GM18519 (cell line): Measurements from ENCODE around the gene TLR2.
"Not testable (repeated sequence)": the region's sequence is repeated elsewhere in the genome, so short reads cannot be mapped to it uniquely, and the experiment has no call there.

Experiments used
- ATAC-seq: cut with Tn5 transposase; IDR thresholded peaks from one replicate; pipeline ENCODE4 v1.9.1; 2021; ENCODE audit warnings: mild to moderate bottlenecking, moderate library complexity; ENCODE audit not compliant: unreplicated experiment, low FRiP score

TLR2 gene

GRCh38 chr4:153661215-153661822 is 22.8 kb upstream of the TLR2 start:
- no peak for ATAC-seq

- ATAC-seq, result no peak
Observed at GRCh38 chr4:153661908-153662307, 22.2 kb upstream of the TLR2 start.

- no peak for ATAC-seq
Observed at GRCh38 chr4:153663667-153664066, 20.4 kb upstream of the TLR2 start.

GRCh38 chr4:153666505-153666904 is 17.6 kb upstream of the TLR2 start:
- ATAC-seq, result not testable (repeated sequence)

GRCh38 chr4:153668647-153669046 is 15.4 kb upstream of the TLR2 start:
- no peak for ATAC-seq

- no peak for ATAC-seq
Observed at GRCh38 chr4:153669838-153670237, 14.2 kb upstream of the TLR2 start.

- ATAC-seq, result no peak
Observed at GRCh38 chr4:153676486-153676885, 7.6 kb upstream of the TLR2 start.

GRCh38 chr4:153676984-153677383 is 7.1 kb upstream of the TLR2 start:
- ATAC-seq, result no peak

GRCh38 chr4:153679486-153679885 is 4.6 kb upstream of the TLR2 start:
- no peak for ATAC-seq

GRCh38 chr4:153683763-153684181 is 308 bp upstream of the TLR2 start:
- no peak for ATAC-seq

- ATAC-seq, result no peak
Observed at GRCh38 chr4:153684971-153685371, 891 bp downstream of the TLR2 start.

GRCh38 chr4:153704522-153704921 is 20.4 kb downstream of the TLR2 start:
- no peak for ATAC-seq

- ATAC-seq, result peak; percentile 77
Observed at GRCh38 chr4:153705743-153706468, 21.8 kb downstream of the TLR2 start.

GRCh38 chr4:153706519-153706918 is 22.4 kb downstream of the TLR2 start:
- peak; percentile 29 for ATAC-seq

GRCh38 chr4:153710681-153711080 is 26.6 kb downstream of the TLR2 start:
- no peak for ATAC-seq

- ATAC-seq, result no peak
Observed at GRCh38 chr4:153713866-153714646, 30.0 kb downstream of the TLR2 start.

GRCh38 chr4:153722036-153722435 is 38.0 kb downstream of the TLR2 start:
- ATAC-seq, result no peak

- no peak for ATAC-seq
Observed at GRCh38 chr4:153724606-153725005, 40.5 kb downstream of the TLR2 start.

- ATAC-seq, result no peak
Observed at GRCh38 chr4:153725136-153725830, 41.2 kb downstream of the TLR2 start.

GRCh38 chr4:153725831-153726154 is 41.7 kb downstream of the TLR2 start:
- no peak for ATAC-seq

GRCh38 chr4:153728151-153728550 is 44.1 kb downstream of the TLR2 start:
- ATAC-seq, result no peak
